K562 (cell line): ENCODE results near the gene IPO13. TPM values are rescaled to one million over a fixed set of nuclear protein-coding genes. Genes with fewer than 3 reads are reported as not detected.
A peak's percentile ranks its signal among the peaks of the same experiment; 100 is the strongest.

Experiments used
- ATAC-seq: fragments of 200-7000 bp; cut with Tn5 transposase; 3 replicates; pipeline ENCODE4 v1.9.1; 2020; ENCODE audit warnings: moderate library complexity
- BruUV-seq: library from RNA; stranded (reverse); fragments of 400-500 nt; replicated peaks from 2 replicates; lab custom pipeline; 2021; lab: Mats Ljungman, UMichigan
- CTCF ChIA-PET: fragments of 300-600 bp; formaldehyde crosslinking; extraction: SDS; loops from one replicate; lab custom pipeline; 2021; ENCODE audit warnings: low intra/inter-chr PET ratio; lab: Yijun Ruan, JAX
- POLR2A ChIA-PET: fragments of 300-600, 350-650 bp; sonication (Branson Sonifier 250); formaldehyde crosslinking; extraction: SDS; loops from one replicate; lab custom pipeline; 2021; ENCODE audit warnings: antibody characterized with exemption, inconsistent platforms; lab: Yijun Ruan, JAX
- DNase-seq, 4 experiments: peaks; one replicate each; pipeline versions ENCODE4 v3.0.0 to v3.0.0-alpha.2; 2011 to 2018; ENCODE audit warnings: low spot score in 3 of 4, mixed read lengths in 3 of 4; ENCODE audit errors: extremely low read depth in 1 of 4
- FAIRE-seq: peaks from 2 replicates; lab custom pipeline; 2011; peaks lifted over from hg19 to GRCh38; lab: Jason Lieb, UNC
- H2AFZ ChIP-seq: 2 replicates; pipeline ENCODE4 v1.6.0; 2011; ENCODE audit warnings: low read depth, low read length, control low read depth, inconsistent platforms
- H3K27ac ChIP-seq: fragments of 200-600 bp; 3 replicates; pipeline ENCODE4 v1.8.0; 2011; ENCODE audit warnings: low read depth, mild to moderate bottlenecking, control low read depth, inconsistent platforms, low read length, moderate library complexity, mixed read lengths; ENCODE audit errors: extremely low read depth
- H3K27me3 ChIP-seq, 2 experiments: fragments of 300-600 bp in 1 of 2; 2 replicates in 1 of 2; 3 replicates in 1 of 2; pipeline versions ENCODE4 v1.6.0 to v1.8.0; 2011; ENCODE audit warnings: inconsistent platforms in 2 of 2, low read length in 2 of 2, mild to moderate bottlenecking in 1 of 2, mixed read lengths in 1 of 2, moderate library complexity in 1 of 2; ENCODE audit not compliant: control insufficient read depth in 2 of 2, insufficient read depth in 2 of 2
- H3K36me3 ChIP-seq: fragments of 300-600 bp; 3 replicates; pipeline ENCODE4 v1.8.0; 2011; ENCODE audit warnings: mild to moderate bottlenecking, low read length, inconsistent platforms; ENCODE audit not compliant: control insufficient read depth, insufficient read depth
- H3K4me1 ChIP-seq, 2 experiments: fragments of 200-600 bp in 1 of 2; replicated peaks in 1 of 2; 2 replicates in 1 of 2; 3 replicates in 1 of 2; pipeline versions ENCODE4 v1.5.1 to v1.8.0; 2011; ENCODE audit warnings: inconsistent platforms in 2 of 2, low read length in 2 of 2, mild to moderate bottlenecking in 1 of 2, mixed read lengths in 1 of 2, moderate library complexity in 1 of 2; ENCODE audit not compliant: control insufficient read depth in 2 of 2, insufficient read depth in 2 of 2
- H3K4me2 ChIP-seq: 2 replicates; pipeline ENCODE4 v1.6.1; 2011; ENCODE audit warnings: low read length, control low read depth, inconsistent platforms, mixed read lengths; ENCODE audit not compliant: insufficient read depth
- H3K4me3 ChIP-seq: fragments of 200-600 bp; sonication (generic), shearing (Covaris generic); 2 replicates; pipeline ENCODE4 v1.5.1; 2016; ENCODE audit warnings: control low read depth, inconsistent platforms
- H3K79me2 ChIP-seq: fragments of 200-600 bp; 3 replicates; pipeline ENCODE4 v1.8.0; 2011; ENCODE audit warnings: low read length, inconsistent platforms; ENCODE audit not compliant: control insufficient read depth, insufficient read depth
- H3K9ac ChIP-seq, 2 experiments: 2 replicates each; pipeline versions ENCODE4 v1.6.0 to v1.6.1; 2011; ENCODE audit warnings: low read depth in 2 of 2, low read length in 2 of 2, control low read depth in 1 of 2, inconsistent platforms in 1 of 2, mild to moderate bottlenecking in 1 of 2, mixed read lengths in 1 of 2; ENCODE audit not compliant: insufficient read depth in 1 of 2
- H3K9me1 ChIP-seq: one replicate; pipeline ENCODE4 v1.6.0; 2011; ENCODE audit warnings: inconsistent platforms, mild to moderate bottlenecking, low read length, moderate library complexity; ENCODE audit not compliant: control insufficient read depth, insufficient read depth
- H3K9me3 ChIP-seq: replicated peaks from 2 replicates; pipeline ENCODE4 v1.5.1; 2011; ENCODE audit warnings: low read depth, low read length, inconsistent platforms; ENCODE audit not compliant: control insufficient read depth, insufficient read depth
- H4K20me1 ChIP-seq: replicated peaks from 2 replicates; pipeline ENCODE4 v1.6.1; 2011; ENCODE audit warnings: low read length, inconsistent platforms, mixed read lengths; ENCODE audit not compliant: control insufficient read depth, insufficient read depth
- CBX1 ChIP-seq: sonication (generic); IDR thresholded peaks from 2 replicates; pipeline ENCODE4 v1.6.1; 2016; ENCODE audit warnings: antibody characterized with exemption, low read depth, mild to moderate bottlenecking
- CHD2 ChIP-seq: IDR thresholded peaks from 2 replicates; pipeline ENCODE4 v1.6.1; 2011; ENCODE audit warnings: low read depth, low read length
- DACH1 ChIP-seq: fragments of 450-650 bp; IDR thresholded peaks from 2 replicates; pipeline ENCODE4 v1.6.1; 2018; ENCODE audit not compliant: partially characterized antibody
- GABPB1 ChIP-seq: sonication (generic); formaldehyde crosslinking; IDR thresholded peaks from 2 replicates; pipeline ENCODE4 v1.8.0; 2022; ENCODE audit warnings: mild to moderate bottlenecking, missing genetic modification reagents
- GTF2F1 ChIP-seq: IDR thresholded peaks from 2 replicates; pipeline ENCODE4 v1.6.1; 2011; ENCODE audit warnings: low read depth, low read length, improper control_type of control experiment
- IFI16 ChIP-seq: fragments of 250-450 bp; sonication (Bioruptor Pico); IDR thresholded peaks from 2 replicates; pipeline ENCODE4 v2.1.2; 2022; ENCODE audit warnings: mild to moderate bottlenecking, inconsistent platforms
- KAT7 ChIP-seq: sonication (generic); formaldehyde crosslinking; IDR thresholded peaks from 2 replicates; pipeline ENCODE4 v1.8.0; 2022; ENCODE audit warnings: missing genetic modification reagents, mild to moderate bottlenecking, borderline replicate concordance
- LCOR ChIP-seq: sonication (generic); formaldehyde crosslinking; IDR thresholded peaks from 2 replicates; pipeline ENCODE4 v1.8.0; 2022; ENCODE audit warnings: mild to moderate bottlenecking, missing genetic modification reagents
- NR2C2 ChIP-seq, 2 experiments: fragments of 200-800 bp in 1 of 2; sonication (Bioruptor generic) in 1 of 2; sonication (generic) in 1 of 2; formaldehyde crosslinking in 1 of 2; IDR thresholded peaks; 2 replicates each; pipeline versions ENCODE4 v1.6.1 to v1.8.0; 2016 to 2022; ENCODE audit warnings: mild to moderate bottlenecking in 1 of 2, missing compliant biosample characterization in 1 of 2, missing genetic modification characterization in 1 of 2, missing genetic modification reagents in 1 of 2
- POLR2H ChIP-seq: IDR thresholded peaks from 2 replicates; pipeline ENCODE4 v1.6.1; 2016; ENCODE audit warnings: missing genetic modification characterization, low read depth, mild to moderate bottlenecking, control low read depth, missing compliant biosample characterization, moderate library complexity
- SLC30A9 ChIP-seq: fragments of 250-450 bp; sonication (Bioruptor Pico); IDR thresholded peaks from 2 replicates; pipeline ENCODE4 v1.8.0; 2022; ENCODE audit warnings: mild to moderate bottlenecking, moderate library complexity
- SP2 ChIP-seq: IDR thresholded peaks from 2 replicates; pipeline ENCODE4 v1.6.1; 2011; ENCODE audit warnings: mild to moderate bottlenecking, low read depth, low read length, moderate library complexity; ENCODE audit not compliant: poor library complexity, severe bottlenecking; ENCODE audit errors: extremely low read depth
- XRCC5 ChIP-seq: fragments of 200-400 bp; formaldehyde crosslinking; IDR thresholded peaks from 2 replicates; pipeline ENCODE4 v1.6.1; 2017; ENCODE audit warnings: low read depth, mild to moderate bottlenecking, low read length
- ZBTB17 ChIP-seq: fragments of 450-650 bp; formaldehyde crosslinking; IDR thresholded peaks from 2 replicates; pipeline ENCODE4 v1.4.0; 2020; ENCODE audit warnings: mild to moderate bottlenecking
- ZNF197 ChIP-seq: fragments of 200-800 bp; sonication (Bioruptor generic); IDR thresholded peaks from 2 replicates; pipeline ENCODE4 v1.6.1; 2016; ENCODE audit warnings: low read depth, missing genetic modification characterization, missing compliant biosample characterization
- ZNF583 ChIP-seq: fragments of 250-450 bp; sonication (Bioruptor Pico); IDR thresholded peaks from 2 replicates; pipeline ENCODE4 v1.4.0; 2020
- ZNF584 ChIP-seq: fragments of 200-800 bp; sonication (Bioruptor generic); IDR thresholded peaks from 2 replicates; pipeline ENCODE4 v1.6.1; 2016; ENCODE audit warnings: low read depth, mild to moderate bottlenecking, missing genetic modification characterization, missing compliant biosample characterization
- WGBS: fragments of 100-300 bp; shearing (Covaris generic); methylation state at CpG from one replicate; pipeline ENCODE4 v1.1.6; 2016; ENCODE audit warnings: low coverage, mixed read lengths; ENCODE audit not compliant: insufficient coverage; ENCODE audit errors: missing lambda C conversion rate; 5-methylcytosine and 5-hydroxymethylcytosine counted together
- in situ Hi-C: fragments of 300-500 bp; cut with MboI; formaldehyde crosslinking; loops from 4 replicates; pipeline ENCODE4 v1.15.0; 2018; ENCODE audit warnings: inconsistent platforms, mixed read lengths
- intact Hi-C: fragments of 100-400 bp; cut with micrococcal nuclease; formaldehyde crosslinking; loops from 2 replicates; pipeline ENCODE4 v1.14.2; 2022
- polyA plus RNA-seq, 8 experiments: library from polyadenylated mRNA; depleted of rRNA in 4 of 8; stranded (reverse) in 5 of 8; unstranded in 3 of 8; fragments of >200 nt; fragmentation: Nextera tagmentation in 2 of 8; fragmentation: Illumina TruSeq in 1 of 8; extraction: Ambion mirVana in 2 of 8; extraction: Trizol in 1 of 8; gene quantifications; 2 replicates each; pipeline versions ENCODE4 v1.2.1 to v1.2.3, GENCODE V29; 2011 to 2014; ENCODE audit warnings: inconsistent platforms in 1 of 8, missing spikeins in 1 of 8
- total RNA-seq, 7 experiments: library from RNA; depleted of rRNA in 6 of 7; stranded (reverse); fragments of >200 nt in 6 of 7; fragmentation: Illumina TruSeq in 2 of 7; extraction: Trizol in 2 of 7; gene quantifications; 2 replicates each; pipeline versions ENCODE4 v1.2.1 to v1.2.3, GENCODE V29; 2011 to 2021; ENCODE audit warnings: low replicate concordance in 1 of 7
- TF ChIP-seq, protein P1 (sequence below): fragments of 200-400 bp; formaldehyde crosslinking; IDR thresholded peaks from 2 replicates; pipeline ENCODE4 v1.6.1; 2017; ENCODE audit warnings: mild to moderate bottlenecking, low read depth, low read length, moderate library complexity
- TF ChIP-seq, protein P2 (sequence below): conservative IDR thresholded peaks from 2 replicates; pipeline ENCODE4 v1.6.1; 2011; ENCODE audit warnings: low read depth, mild to moderate bottlenecking, low read length; ENCODE audit not compliant: control insufficient read depth

The IPO13 gene
- total and polyA plus RNA-seq, 9 of the 15 experiments (the other 6 are each of a cell fraction or from before 2014, with no cell fraction given) = 7.0 to 30.8 (median 16.2) TPM

- in situ Hi-C loops = loop anchor here (5.0 to 10.0 kb wide), 3 partner anchors 163 to 700 kb away; no protein-coding TSS in a partner anchor
- H3K9ac ChIP-seq = no peak overlapping the region
- no peak for TF ChIP-seq POLR2H (tag)
- TF ChIP-seq NR2C2 (CRISPR knock-in tag; IDR thresholded peaks at IDR 0.05) = no peak
- no peak for TF ChIP-seq NR2C2 (tag; IDR thresholded peaks at IDR 0.05)
- TF ChIP-seq SLC30A9 (CRISPR knock-in tag) = no peak
- 0 out of 2 replicates have a peak, but pooled peaks have one; percentile 39 for TF ChIP-seq KAT7 (CRISPR knock-in tag)
- TF ChIP-seq ZBTB17 (CRISPR knock-in tag) = no peak
- no peak for TF ChIP-seq CBX1
- 0 out of 2 replicates have a peak, but pooled peaks have one; percentile 27 for TF ChIP-seq LCOR
- TF ChIP-seq, protein P1, sequence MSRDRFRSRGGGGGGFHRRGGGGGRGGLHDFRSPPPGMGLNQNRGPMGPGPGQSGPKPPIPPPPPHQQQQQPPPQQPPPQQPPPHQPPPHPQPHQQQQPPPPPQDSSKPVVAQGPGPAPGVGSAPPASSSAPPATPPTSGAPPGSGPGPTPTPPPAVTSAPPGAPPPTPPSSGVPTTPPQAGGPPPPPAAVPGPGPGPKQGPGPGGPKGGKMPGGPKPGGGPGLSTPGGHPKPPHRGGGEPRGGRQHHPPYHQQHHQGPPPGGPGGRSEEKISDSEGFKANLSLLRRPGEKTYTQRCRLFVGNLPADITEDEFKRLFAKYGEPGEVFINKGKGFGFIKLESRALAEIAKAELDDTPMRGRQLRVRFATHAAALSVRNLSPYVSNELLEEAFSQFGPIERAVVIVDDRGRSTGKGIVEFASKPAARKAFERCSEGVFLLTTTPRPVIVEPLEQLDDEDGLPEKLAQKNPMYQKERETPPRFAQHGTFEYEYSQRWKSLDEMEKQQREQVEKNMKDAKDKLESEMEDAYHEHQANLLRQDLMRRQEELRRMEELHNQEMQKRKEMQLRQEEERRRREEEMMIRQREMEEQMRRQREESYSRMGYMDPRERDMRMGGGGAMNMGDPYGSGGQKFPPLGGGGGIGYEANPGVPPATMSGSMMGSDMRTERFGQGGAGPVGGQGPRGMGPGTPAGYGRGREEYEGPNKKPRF = no peak
- no peak for TF ChIP-seq CHD2
- no peak for TF ChIP-seq ZNF583 (CRISPR knock-in tag)
- TF ChIP-seq ZNF584 (CRISPR knock-in tag) = no peak
- TF ChIP-seq GABPB1 (CRISPR knock-in tag) = peak; percentile 56; the same call in 1 of the 2 replicates
- TF ChIP-seq GTF2F1 = no peak
- TF ChIP-seq XRCC5 = no peak
- peak; percentile 21 for TF ChIP-seq DACH1
- TF ChIP-seq, protein P2, sequence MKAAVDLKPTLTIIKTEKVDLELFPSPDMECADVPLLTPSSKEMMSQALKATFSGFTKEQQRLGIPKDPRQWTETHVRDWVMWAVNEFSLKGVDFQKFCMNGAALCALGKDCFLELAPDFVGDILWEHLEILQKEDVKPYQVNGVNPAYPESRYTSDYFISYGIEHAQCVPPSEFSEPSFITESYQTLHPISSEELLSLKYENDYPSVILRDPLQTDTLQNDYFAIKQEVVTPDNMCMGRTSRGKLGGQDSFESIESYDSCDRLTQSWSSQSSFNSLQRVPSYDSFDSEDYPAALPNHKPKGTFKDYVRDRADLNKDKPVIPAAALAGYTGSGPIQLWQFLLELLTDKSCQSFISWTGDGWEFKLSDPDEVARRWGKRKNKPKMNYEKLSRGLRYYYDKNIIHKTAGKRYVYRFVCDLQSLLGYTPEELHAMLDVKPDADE = 0 out of 2 replicates have a peak, but pooled peaks have one; percentile 5
- TF ChIP-seq IFI16 (CRISPR knock-in tag) = no peak
- no peak for TF ChIP-seq SP2
- no peak for TF ChIP-seq ZNF197 (CRISPR knock-in tag)
Observed at GRCh38 chr1:43934986-43935324, 11.8 kb upstream of the IPO13 start.

More at GRCh38 chr1:43934986-43935324, 11.8 kb upstream of the IPO13 start:
- ChIA-PET CTCF (interaction anchor here (0.7 to 4.7 kb wide), 9 partner anchors 11 to 708 kb away, joined by 3 to 79 read pairs (median 4); partner anchors contain the start of genes IPO13 and PTPRF), POLR2A (interaction anchor here (0.6 to 2.1 kb wide), 17 partner anchors 9 to 545 kb away, joined by 3 to 21 read pairs (median 3); partner anchors contain the start of genes ATP6V0B, IPO13, MED8 and SZT2)
- Histone ChIP-seq H3K36me3 (peaks cover 4% of the 10 kb centered on the region; the same call in 2 of the 3 replicates), H4K20me1 (0 out of 2 replicates have a peak, but pooled peaks cover 3% of the 10 kb centered on the region), H3K27ac (no peak overlapping the region), H3K9me3 (no peaks in the 10 kb centered on the region), H3K9me1 (peaks cover 8% of the 10 kb centered on the region), H3K4me3 (no peak overlapping the region), H3K4me2 (no peak overlapping the region), H3K79me2 (no peaks in the 10 kb centered on the region), H3K27me3 (no peaks in the 10 kb centered on the region), H2AFZ (0 out of 2 replicates have a peak overlapping the region, but pooled peaks have one; percentile 65), H3K4me1 (peaks cover 12 to 32% of the 10 kb centered on the region in 2 experiments; a peak in 4 of 5 replicates)
- DNase-seq = no peak
- 33% methylated on average over 5 of the region's 5 CpGs for WGBS
- intact Hi-C loops = loop anchor here (1.0 to 5.0 kb wide), 5 partner anchors 88 to 708 kb away; no protein-coding TSS in a partner anchor
- no TSS peak for BruUV-seq
- no peak; the same call in 2 of the 3 replicates for ATAC-seq
- no peak for FAIRE-seq
